HepG2 (cell line): ENCODE data around the gene LRTM2. TPM values are rescaled to one million over a fixed set of nuclear protein-coding genes. Genes with fewer than 3 reads are reported as not detected.

Experiments used
- CCDC6 ChIP-seq: sonication (generic); formaldehyde crosslinking; IDR thresholded peaks from 2 replicates; pipeline ENCODE4 v1.8.1; 2022; ENCODE audit warnings: mild to moderate bottlenecking, missing genetic modification reagents, moderate library complexity
- IRX3 ChIP-seq: sonication (generic); formaldehyde crosslinking; IDR thresholded peaks from 2 replicates; pipeline ENCODE4 v1.8.1; 2023; ENCODE audit warnings: mild to moderate bottlenecking, low read depth, missing genetic modification reagents, borderline replicate concordance
- NR2F1 ChIP-seq, 2 experiments: fragments of 450-650 bp in 1 of 2; formaldehyde crosslinking in 1 of 2; IDR thresholded peaks; 2 replicates each; pipeline versions ENCODE4 v1.5.0 to v1.6.1; 2016 to 2020; ENCODE audit warnings: mild to moderate bottlenecking in 1 of 2, missing compliant biosample characterization in 1 of 2, missing genetic modification reagents in 1 of 2, moderate library complexity in 1 of 2
- SIX4 ChIP-seq: sonication (generic); formaldehyde crosslinking; IDR thresholded peaks from 2 replicates; pipeline ENCODE4 v1.4.0; 2020; ENCODE audit warnings: missing genetic modification reagents
- TCF12 ChIP-seq, 2 experiments: fragments of 450-650 bp in 1 of 2; sonication (generic) in 1 of 2; formaldehyde crosslinking in 1 of 2; IDR thresholded peaks; 2 replicates each; pipeline versions ENCODE4 v1.6.1 to v1.8.0; 2017 to 2022; ENCODE audit warnings: antibody characterized with exemption in 1 of 2, mild to moderate bottlenecking in 1 of 2, missing genetic modification reagents in 1 of 2, moderate library complexity in 1 of 2
- ZNF709 ChIP-seq: sonication (generic); formaldehyde crosslinking; IDR thresholded peaks from 2 replicates; pipeline ENCODE4 v1.5.0; 2020; ENCODE audit warnings: mild to moderate bottlenecking, missing genetic modification reagents
- ZZZ3 ChIP-seq: sonication (generic); formaldehyde crosslinking; IDR thresholded peaks from 2 replicates; pipeline ENCODE4 v1.4.0; 2020; ENCODE audit warnings: missing genetic modification reagents, mild to moderate bottlenecking, borderline replicate concordance
- polyA plus RNA-seq, 8 experiments: library from polyadenylated mRNA; depleted of rRNA in 3 of 8; stranded (reverse) in 7 of 8; unstranded in 1 of 8; fragments of >200 nt; fragmentation: Illumina TruSeq in 4 of 8; extraction: Trizol in 4 of 8; gene quantifications; 2 replicates each; pipeline versions ENCODE4 v1.2.1 to v1.2.3, GENCODE V29; 2011 to 2016; ENCODE audit warnings: low read depth in 4 of 8, missing spikeins in 1 of 8, mixed read lengths in 1 of 8; ENCODE audit not compliant: insufficient read depth in 1 of 8
- total RNA-seq, 5 experiments: library from RNA; depleted of rRNA; stranded (reverse); fragments of >200 nt; fragmentation: Illumina TruSeq; extraction: Trizol; gene quantifications; 2 replicates each; pipeline ENCODE4 v1.2.3, GENCODE V29; 2016; ENCODE audit warnings: low read depth in 1 of 5
- TF ChIP-seq, protein P1 (sequence below): sonication (generic); formaldehyde crosslinking; IDR thresholded peaks from 2 replicates; pipeline ENCODE4 v1.9.0; 2021; ENCODE audit warnings: mild to moderate bottlenecking, missing genetic modification reagents
- TF ChIP-seq, protein P2 (sequence below): sonication (generic); formaldehyde crosslinking; IDR thresholded peaks from 2 replicates; pipeline ENCODE4 v1.4.0; 2020; ENCODE audit warnings: missing genetic modification reagents
- TF ChIP-seq, protein P3 (sequence below): sonication (generic); formaldehyde crosslinking; IDR thresholded peaks from 2 replicates; pipeline ENCODE4 v1.5.1; 2020; ENCODE audit warnings: mild to moderate bottlenecking, missing genetic modification reagents, moderate library complexity
- TF ChIP-seq, protein P4 (sequence below): sonication (generic); formaldehyde crosslinking; IDR thresholded peaks from 2 replicates; pipeline ENCODE4 v1.4.0; 2020; ENCODE audit warnings: missing genetic modification reagents, mild to moderate bottlenecking, borderline replicate concordance

LRTM2 gene
- total and polyA plus RNA-seq, 2 of the 13 experiments (the other 11 are each of a cell fraction or from before 2014, with no cell fraction given), result 0.09 TPM; not detected in 1

DNA sequence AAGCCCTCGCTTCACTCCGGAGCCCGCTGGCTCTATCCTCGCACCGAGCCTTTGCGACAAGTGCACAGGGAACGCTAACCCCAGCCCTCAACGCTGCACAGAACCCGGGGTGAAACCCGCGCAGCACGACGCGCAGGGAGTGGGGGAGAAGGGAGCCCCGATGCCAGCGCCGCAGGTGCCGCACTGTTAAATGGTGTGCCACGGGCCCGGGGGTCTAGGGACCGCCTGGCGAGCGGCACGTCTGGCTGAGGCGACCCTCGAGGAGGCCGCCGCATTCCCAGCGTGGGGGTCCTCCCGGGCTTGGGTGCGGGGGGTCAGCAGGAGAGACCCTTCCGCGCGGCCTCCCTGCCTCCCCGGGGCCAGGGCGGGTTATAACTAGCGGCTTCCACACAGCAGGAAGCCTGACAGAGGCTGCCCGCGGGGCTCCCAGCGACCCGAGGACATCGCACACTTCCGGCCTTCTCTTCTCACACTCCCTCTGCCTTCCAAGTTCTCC, 23.8 kb upstream of the LRTM2 start (continued):
- TF ChIP-seq, protein P1, sequence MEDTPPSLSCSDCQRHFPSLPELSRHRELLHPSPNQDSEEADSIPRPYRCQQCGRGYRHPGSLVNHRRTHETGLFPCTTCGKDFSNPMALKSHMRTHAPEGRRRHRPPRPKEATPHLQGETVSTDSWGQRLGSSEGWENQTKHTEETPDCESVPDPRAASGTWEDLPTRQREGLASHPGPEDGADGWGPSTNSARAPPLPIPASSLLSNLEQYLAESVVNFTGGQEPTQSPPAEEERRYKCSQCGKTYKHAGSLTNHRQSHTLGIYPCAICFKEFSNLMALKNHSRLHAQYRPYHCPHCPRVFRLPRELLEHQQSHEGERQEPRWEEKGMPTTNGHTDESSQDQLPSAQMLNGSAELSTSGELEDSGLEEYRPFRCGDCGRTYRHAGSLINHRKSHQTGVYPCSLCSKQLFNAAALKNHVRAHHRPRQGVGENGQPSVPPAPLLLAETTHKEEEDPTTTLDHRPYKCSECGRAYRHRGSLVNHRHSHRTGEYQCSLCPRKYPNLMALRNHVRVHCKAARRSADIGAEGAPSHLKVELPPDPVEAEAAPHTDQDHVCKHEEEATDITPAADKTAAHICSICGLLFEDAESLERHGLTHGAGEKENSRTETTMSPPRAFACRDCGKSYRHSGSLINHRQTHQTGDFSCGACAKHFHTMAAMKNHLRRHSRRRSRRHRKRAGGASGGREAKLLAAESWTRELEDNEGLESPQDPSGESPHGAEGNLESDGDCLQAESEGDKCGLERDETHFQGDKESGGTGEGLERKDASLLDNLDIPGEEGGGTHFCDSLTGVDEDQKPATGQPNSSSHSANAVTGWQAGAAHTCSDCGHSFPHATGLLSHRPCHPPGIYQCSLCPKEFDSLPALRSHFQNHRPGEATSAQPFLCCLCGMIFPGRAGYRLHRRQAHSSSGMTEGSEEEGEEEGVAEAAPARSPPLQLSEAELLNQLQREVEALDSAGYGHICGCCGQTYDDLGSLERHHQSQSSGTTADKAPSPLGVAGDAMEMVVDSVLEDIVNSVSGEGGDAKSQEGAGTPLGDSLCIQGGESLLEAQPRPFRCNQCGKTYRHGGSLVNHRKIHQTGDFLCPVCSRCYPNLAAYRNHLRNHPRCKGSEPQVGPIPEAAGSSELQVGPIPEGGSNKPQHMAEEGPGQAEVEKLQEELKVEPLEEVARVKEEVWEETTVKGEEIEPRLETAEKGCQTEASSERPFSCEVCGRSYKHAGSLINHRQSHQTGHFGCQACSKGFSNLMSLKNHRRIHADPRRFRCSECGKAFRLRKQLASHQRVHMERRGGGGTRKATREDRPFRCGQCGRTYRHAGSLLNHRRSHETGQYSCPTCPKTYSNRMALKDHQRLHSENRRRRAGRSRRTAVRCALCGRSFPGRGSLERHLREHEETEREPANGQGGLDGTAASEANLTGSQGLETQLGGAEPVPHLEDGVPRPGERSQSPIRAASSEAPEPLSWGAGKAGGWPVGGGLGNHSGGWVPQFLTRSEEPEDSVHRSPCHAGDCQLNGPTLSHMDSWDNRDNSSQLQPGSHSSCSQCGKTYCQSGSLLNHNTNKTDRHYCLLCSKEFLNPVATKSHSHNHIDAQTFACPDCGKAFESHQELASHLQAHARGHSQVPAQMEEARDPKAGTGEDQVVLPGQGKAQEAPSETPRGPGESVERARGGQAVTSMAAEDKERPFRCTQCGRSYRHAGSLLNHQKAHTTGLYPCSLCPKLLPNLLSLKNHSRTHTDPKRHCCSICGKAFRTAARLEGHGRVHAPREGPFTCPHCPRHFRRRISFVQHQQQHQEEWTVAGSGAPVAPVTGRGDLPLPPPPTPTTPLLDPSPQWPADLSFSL (CRISPR knock-in tag), result 0 out of 2 replicates have a peak, but pooled peaks have one; percentile 20
- TF ChIP-seq ZNF709 (CRISPR knock-in tag), result 0 out of 2 replicates have a peak, but pooled peaks have one; percentile 41
- TF ChIP-seq SIX4 (CRISPR knock-in tag), result no peak
- TF ChIP-seq, protein P2, sequence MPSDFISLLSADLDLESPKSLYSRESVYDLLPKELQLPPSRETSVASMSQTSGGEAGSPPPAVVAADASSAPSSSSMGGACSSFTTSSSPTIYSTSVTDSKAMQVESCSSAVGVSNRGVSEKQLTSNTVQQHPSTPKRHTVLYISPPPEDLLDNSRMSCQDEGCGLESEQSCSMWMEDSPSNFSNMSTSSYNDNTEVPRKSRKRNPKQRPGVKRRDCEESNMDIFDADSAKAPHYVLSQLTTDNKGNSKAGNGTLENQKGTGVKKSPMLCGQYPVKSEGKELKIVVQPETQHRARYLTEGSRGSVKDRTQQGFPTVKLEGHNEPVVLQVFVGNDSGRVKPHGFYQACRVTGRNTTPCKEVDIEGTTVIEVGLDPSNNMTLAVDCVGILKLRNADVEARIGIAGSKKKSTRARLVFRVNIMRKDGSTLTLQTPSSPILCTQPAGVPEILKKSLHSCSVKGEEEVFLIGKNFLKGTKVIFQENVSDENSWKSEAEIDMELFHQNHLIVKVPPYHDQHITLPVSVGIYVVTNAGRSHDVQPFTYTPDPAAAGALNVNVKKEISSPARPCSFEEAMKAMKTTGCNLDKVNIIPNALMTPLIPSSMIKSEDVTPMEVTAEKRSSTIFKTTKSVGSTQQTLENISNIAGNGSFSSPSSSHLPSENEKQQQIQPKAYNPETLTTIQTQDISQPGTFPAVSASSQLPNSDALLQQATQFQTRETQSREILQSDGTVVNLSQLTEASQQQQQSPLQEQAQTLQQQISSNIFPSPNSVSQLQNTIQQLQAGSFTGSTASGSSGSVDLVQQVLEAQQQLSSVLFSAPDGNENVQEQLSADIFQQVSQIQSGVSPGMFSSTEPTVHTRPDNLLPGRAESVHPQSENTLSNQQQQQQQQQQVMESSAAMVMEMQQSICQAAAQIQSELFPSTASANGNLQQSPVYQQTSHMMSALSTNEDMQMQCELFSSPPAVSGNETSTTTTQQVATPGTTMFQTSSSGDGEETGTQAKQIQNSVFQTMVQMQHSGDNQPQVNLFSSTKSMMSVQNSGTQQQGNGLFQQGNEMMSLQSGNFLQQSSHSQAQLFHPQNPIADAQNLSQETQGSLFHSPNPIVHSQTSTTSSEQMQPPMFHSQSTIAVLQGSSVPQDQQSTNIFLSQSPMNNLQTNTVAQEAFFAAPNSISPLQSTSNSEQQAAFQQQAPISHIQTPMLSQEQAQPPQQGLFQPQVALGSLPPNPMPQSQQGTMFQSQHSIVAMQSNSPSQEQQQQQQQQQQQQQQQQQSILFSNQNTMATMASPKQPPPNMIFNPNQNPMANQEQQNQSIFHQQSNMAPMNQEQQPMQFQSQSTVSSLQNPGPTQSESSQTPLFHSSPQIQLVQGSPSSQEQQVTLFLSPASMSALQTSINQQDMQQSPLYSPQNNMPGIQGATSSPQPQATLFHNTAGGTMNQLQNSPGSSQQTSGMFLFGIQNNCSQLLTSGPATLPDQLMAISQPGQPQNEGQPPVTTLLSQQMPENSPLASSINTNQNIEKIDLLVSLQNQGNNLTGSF (CRISPR knock-in tag), result no peak
- TF ChIP-seq TCF12 (IDR thresholded peaks at IDR 0.05), result no peak
- no peak for TF ChIP-seq TCF12 (CRISPR knock-in tag; IDR thresholded peaks at IDR 0.05)
- no peak for TF ChIP-seq NR2F1 (CRISPR knock-in tag; IDR thresholded peaks at IDR 0.05)
- TF ChIP-seq, protein P3, sequence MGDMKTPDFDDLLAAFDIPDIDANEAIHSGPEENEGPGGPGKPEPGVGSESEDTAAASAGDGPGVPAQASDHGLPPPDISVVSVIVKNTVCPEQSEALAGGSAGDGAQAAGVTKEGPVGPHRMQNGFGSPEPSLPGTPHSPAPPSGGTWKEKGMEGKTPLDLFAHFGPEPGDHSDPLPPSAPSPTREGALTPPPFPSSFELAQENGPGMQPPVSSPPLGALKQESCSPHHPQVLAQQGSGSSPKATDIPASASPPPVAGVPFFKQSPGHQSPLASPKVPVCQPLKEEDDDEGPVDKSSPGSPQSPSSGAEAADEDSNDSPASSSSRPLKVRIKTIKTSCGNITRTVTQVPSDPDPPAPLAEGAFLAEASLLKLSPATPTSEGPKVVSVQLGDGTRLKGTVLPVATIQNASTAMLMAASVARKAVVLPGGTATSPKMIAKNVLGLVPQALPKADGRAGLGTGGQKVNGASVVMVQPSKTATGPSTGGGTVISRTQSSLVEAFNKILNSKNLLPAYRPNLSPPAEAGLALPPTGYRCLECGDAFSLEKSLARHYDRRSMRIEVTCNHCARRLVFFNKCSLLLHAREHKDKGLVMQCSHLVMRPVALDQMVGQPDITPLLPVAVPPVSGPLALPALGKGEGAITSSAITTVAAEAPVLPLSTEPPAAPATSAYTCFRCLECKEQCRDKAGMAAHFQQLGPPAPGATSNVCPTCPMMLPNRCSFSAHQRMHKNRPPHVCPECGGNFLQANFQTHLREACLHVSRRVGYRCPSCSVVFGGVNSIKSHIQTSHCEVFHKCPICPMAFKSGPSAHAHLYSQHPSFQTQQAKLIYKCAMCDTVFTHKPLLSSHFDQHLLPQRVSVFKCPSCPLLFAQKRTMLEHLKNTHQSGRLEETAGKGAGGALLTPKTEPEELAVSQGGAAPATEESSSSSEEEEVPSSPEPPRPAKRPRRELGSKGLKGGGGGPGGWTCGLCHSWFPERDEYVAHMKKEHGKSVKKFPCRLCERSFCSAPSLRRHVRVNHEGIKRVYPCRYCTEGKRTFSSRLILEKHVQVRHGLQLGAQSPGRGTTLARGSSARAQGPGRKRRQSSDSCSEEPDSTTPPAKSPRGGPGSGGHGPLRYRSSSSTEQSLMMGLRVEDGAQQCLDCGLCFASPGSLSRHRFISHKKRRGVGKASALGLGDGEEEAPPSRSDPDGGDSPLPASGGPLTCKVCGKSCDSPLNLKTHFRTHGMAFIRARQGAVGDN (CRISPR knock-in tag), result no peak
- TF ChIP-seq ZZZ3 (CRISPR knock-in tag), result no peak
- TF ChIP-seq IRX3 (CRISPR knock-in tag), result no peak
- TF ChIP-seq, protein P4, sequence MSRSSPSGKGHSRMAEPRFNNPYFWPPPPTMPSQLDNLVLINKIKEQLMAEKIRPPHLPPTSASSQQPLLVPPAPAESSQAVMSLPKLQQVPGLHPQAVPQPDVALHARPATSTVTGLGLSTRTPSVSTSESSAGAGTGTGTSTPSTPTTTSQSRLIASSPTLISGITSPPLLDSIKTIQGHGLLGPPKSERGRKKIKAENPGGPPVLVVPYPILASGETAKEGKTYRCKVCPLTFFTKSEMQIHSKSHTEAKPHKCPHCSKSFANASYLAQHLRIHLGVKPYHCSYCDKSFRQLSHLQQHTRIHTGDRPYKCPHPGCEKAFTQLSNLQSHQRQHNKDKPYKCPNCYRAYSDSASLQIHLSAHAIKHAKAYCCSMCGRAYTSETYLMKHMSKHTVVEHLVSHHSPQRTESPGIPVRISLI, result no peak
- no peak for TF ChIP-seq CCDC6 (CRISPR knock-in tag)
